Activated naive CD4-positive, alpha-beta T cell treated with anti-CD3 and anti-CD28 coated beads for 36 hours (primary cell): Measurements from ENCODE around the gene WNT5A. TPM values are rescaled to one million over a fixed set of nuclear protein-coding genes. Genes with fewer than 3 reads are reported as not detected.
A peak's percentile ranks its signal among the peaks of the same experiment; 100 is the strongest.

Experiments
- CTCF ChIA-PET: fragments of 350-600 bp; sonication (Branson Sonifier 250); formaldehyde crosslinking; loops from one replicate; lab custom pipeline; 2021; ENCODE audit warnings: antibody characterized with exemption; lab: Charles Lee
- DNase-seq: peaks from one replicate; pipeline ENCODE4 v3.0.0-alpha.2; 2020
- H3K27ac Mint-ChIP-seq: one replicate; pipeline ENCODE4 v1.8.0; 2021; ENCODE audit warnings: mild to moderate bottlenecking, mixed read lengths
- H3K27me3 Mint-ChIP-seq: one replicate; pipeline ENCODE4 v1.8.0; 2021; ENCODE audit warnings: low read depth, mixed read lengths
- H3K36me3 Mint-ChIP-seq: one replicate; pipeline ENCODE4 v1.8.0; 2021; ENCODE audit warnings: low read depth, mixed read lengths
- H3K4me1 Mint-ChIP-seq: one replicate; pipeline ENCODE4 v1.8.0; 2021; ENCODE audit warnings: low read depth, mixed read lengths
- H3K4me3 Mint-ChIP-seq: one replicate; pipeline ENCODE4 v1.8.0; 2021; ENCODE audit warnings: mild to moderate bottlenecking, moderate library complexity, mixed read lengths
- H3K9me3 Mint-ChIP-seq: one replicate; pipeline ENCODE4 v1.8.0; 2021; ENCODE audit warnings: mixed read lengths
- intact Hi-C: fragments of 100-400 bp; cut with micrococcal nuclease; formaldehyde crosslinking; loops from one replicate; pipeline ENCODE4 v1.15.1; 2023
- total RNA-seq, 2 experiments: library from RNA; stranded (reverse); gene quantifications; one replicate each; pipeline ENCODE4 v1.2.3, GENCODE V29; 2021

Gene WNT5A
- total RNA-seq, 2 experiments from 2014 or later = not detected

DNA sequence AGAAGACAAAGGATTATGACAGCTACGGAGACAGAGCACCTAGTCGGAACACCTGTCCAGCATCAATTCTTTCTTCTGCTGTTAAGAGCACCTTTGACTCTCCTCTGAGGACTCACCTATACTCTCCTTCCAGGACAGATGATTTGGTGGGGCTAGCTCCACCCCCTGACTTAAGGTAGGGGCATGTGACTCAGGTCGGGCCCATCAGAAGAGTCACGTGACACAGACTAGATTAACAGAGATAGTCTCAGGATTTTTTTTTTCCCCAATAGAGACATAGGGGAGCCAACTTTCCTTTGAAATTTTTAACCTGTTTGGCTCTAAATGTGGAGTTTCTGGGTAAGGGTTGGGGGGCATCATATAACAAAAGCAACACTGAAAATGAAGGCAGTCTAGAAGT, 11.4 kb upstream of the WNT5A start:
- Mint-ChIP-seq H3K9me3 (peaks cover 4% of the 10 kb centered on the region), H3K4me3 (no peak overlapping the region), H3K27me3 (peaks cover 5% of the 10 kb centered on the region), H3K27ac (no peak overlapping the region), H3K36me3 (no peaks in the 10 kb centered on the region), H3K4me1 (no peaks in the 10 kb centered on the region)
- CTCF ChIA-PET = no interaction called here
- no peak for DNase-seq
- intact Hi-C loops = no loop called here

DNA sequence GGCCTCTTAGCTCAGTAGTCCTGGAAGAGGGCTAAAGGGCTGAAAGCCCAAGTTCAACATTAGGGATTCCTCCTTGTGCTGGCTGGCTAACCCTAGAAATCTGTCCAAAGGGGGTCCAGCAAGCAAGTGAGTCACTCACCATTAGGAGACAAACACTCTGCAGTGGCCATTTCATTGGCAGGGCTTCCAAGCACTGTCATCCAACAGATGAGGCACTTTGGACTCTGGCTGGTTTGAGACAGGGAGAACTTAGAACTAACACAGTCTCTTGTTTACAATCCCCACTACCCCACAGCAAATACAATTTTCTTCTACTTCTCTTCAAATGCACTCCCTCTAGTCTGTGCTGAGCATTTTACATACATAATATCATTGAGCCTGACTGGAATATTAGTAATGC, 10.1 kb upstream of the WNT5A start:
- H3K4me3 Mint-ChIP-seq = no peak overlapping the region
- H3K27ac Mint-ChIP-seq = no peak overlapping the region
- H3K36me3 Mint-ChIP-seq = no peaks in the 10 kb centered on the region
- intact Hi-C loops = no loop called here
- DNase-seq = no peak
- H3K4me1 Mint-ChIP-seq = no peaks in the 10 kb centered on the region
- H3K9me3 Mint-ChIP-seq = peaks cover 4% of the 10 kb centered on the region
- CTCF ChIA-PET = no interaction called here
- H3K27me3 Mint-ChIP-seq = peaks cover 5% of the 10 kb centered on the region

DNA sequence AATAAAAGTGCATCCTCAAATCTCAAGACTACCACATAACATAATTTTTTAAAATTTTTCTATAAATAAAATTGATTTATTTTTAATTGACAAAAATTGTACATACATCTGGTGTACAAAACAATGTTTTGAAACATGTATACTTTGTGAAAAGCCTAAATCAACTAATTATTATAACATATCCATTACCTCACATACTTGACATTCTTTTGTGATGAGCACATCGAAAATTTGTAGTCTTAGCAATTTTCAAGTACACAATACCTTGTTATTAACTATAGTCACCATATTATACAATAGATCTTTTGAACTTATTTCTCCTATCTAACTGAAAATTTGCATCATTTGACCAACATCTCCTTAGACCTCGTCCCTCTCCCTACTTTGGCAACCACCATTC, 7.9 kb upstream of the WNT5A start:
- Mint-ChIP-seq H3K4me1 (no peaks in the 10 kb centered on the region), H3K36me3 (no peaks in the 10 kb centered on the region), H3K27ac (no peak overlapping the region), H3K9me3 (peaks cover 4% of the 10 kb centered on the region), H3K27me3 (peaks cover 14% of the 10 kb centered on the region), H3K4me3 (no peak overlapping the region)
- DNase-seq = no peak
- intact Hi-C loops = no loop called here
- CTCF ChIA-PET = no interaction called here

DNA sequence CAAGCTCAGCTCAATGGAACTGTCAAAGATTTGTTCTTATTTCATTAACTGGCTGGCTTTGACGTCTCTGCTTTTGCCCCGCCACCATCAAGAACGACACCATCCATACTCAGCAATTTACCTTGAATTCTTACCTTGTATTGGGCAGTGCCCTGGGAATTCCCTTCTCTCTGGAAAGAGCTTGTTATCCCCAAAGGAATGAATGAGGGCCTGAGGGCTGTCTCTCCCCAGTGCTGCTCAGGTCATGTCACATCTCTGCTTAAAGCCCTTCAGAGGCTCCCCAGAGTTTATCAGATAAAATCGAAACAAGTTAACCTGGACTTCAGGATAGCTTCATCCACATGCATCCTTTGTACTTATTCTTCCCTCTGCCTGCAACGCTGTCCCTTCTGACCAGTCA, 5.9 kb upstream of the WNT5A start:
- peaks cover 4% of the 10 kb centered on the region for H3K9me3 Mint-ChIP-seq
- CTCF ChIA-PET = no interaction called here
- no peak overlapping the region for H3K4me3 Mint-ChIP-seq
- H3K4me1 Mint-ChIP-seq = peaks cover 5% of the 10 kb centered on the region
- H3K36me3 Mint-ChIP-seq = no peaks in the 10 kb centered on the region
- DNase-seq = no peak
- peaks cover 29% of the 10 kb centered on the region for H3K27me3 Mint-ChIP-seq
- no peak overlapping the region for H3K27ac Mint-ChIP-seq
- intact Hi-C loops = no loop called here

DNA sequence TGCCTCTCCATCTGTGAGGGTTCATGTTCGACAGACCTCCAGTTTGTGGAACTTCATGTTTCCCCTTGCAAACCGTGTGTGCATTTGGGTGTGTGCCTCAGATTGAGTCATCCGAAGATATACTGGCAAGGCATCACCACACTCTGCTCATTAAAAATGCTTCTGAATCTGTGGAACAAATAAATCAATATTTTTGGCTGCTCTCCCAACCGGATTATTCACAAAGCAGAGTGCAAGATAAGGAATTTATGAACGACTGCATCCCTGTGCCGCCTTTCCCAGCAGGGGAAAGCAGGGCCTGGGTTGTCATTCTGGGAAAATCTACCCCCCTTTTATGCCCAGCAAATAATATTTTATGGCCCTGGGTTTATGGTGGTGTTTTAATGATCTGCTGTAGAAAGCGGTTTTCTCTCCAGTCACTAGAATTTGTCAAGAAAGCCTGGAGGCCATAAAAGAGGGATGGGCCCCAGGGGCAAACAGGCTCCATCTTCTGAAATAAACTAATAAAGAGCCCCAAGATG, 4.2 kb upstream of the WNT5A start:
- no peak for DNase-seq
- Mint-ChIP-seq H3K4me1 (peaks cover 13% of the 10 kb centered on the region), H3K27me3 (peaks cover 38% of the 10 kb centered on the region), H3K36me3 (peaks cover 2% of the 10 kb centered on the region), H3K9me3 (peaks cover 4% of the 10 kb centered on the region), H3K27ac (no peak overlapping the region), H3K4me3 (no peak overlapping the region)
- intact Hi-C loops = no loop called here
- CTCF ChIA-PET = no interaction called here

DNA sequence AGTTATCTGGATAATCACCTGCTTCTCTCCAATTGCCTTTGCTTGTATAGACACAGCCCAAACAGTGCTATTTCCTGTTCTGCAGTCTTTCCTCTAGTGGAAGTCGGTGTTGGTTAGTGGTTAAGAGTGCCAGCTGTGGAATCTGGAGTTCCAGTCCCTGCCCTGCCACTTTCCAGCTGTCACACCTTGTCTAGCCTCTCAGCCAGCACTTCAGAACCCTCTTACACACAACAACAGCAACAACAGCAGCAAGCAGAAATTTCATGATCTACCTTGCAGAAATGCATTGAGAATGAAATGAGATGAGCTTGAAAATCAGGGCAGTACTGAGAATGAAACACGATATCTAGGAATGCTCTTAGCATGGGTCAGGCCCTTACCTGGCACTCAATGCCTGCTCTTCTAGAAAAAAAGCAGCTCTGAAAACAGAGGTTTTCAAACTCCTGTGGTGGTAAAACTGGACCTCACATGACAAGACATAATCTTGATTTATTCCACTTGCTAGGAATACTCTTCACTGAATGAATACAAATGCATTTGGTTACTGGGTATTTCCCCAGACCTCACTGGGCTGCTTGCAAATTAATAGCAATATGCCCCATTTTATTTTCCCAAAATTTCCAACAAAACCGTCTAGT, 3.3 kb upstream of the WNT5A start:
- H3K4me1 Mint-ChIP-seq = peaks cover 18% of the 10 kb centered on the region
- intact Hi-C loops = no loop called here
- no peak for DNase-seq
- CTCF ChIA-PET = no interaction called here
- H3K27ac Mint-ChIP-seq = no peak overlapping the region
- H3K27me3 Mint-ChIP-seq = peaks cover 48% of the 10 kb centered on the region
- no peak overlapping the region for H3K4me3 Mint-ChIP-seq
- peaks cover 2% of the 10 kb centered on the region for H3K9me3 Mint-ChIP-seq
- H3K36me3 Mint-ChIP-seq = peaks cover 2% of the 10 kb centered on the region

DNA sequence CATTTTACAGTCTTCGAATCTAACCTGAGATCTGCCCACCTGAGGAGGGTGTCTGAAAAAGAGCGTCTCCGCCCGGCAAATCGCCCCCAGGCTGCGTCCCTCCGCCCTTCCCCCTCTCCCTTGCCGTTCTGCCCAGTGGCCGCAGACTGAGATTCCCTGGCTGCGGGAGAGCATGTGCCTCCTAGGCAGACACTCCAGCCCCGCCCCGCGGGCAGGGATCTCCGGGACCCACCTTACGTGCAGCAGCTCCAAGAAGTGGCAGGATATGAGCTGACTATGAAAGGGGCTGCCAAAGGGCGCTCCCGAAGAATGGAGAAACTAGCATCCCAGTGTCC, 2.7 kb upstream of the WNT5A start:
- Mint-ChIP-seq H3K4me3 (no peak overlapping the region), H3K27me3 (peaks cover 49% of the 10 kb centered on the region), H3K4me1 (peaks cover 22% of the 10 kb centered on the region), H3K9me3 (no peaks in the 10 kb centered on the region), H3K36me3 (peaks cover 2% of the 10 kb centered on the region), H3K27ac (no peak overlapping the region)
- no peak for DNase-seq
- intact Hi-C loops = loop anchor here (5.0 kb wide), 1 partner anchor 637 kb away; no protein-coding TSS in a partner anchor
- CTCF ChIA-PET = no interaction called here

DNA sequence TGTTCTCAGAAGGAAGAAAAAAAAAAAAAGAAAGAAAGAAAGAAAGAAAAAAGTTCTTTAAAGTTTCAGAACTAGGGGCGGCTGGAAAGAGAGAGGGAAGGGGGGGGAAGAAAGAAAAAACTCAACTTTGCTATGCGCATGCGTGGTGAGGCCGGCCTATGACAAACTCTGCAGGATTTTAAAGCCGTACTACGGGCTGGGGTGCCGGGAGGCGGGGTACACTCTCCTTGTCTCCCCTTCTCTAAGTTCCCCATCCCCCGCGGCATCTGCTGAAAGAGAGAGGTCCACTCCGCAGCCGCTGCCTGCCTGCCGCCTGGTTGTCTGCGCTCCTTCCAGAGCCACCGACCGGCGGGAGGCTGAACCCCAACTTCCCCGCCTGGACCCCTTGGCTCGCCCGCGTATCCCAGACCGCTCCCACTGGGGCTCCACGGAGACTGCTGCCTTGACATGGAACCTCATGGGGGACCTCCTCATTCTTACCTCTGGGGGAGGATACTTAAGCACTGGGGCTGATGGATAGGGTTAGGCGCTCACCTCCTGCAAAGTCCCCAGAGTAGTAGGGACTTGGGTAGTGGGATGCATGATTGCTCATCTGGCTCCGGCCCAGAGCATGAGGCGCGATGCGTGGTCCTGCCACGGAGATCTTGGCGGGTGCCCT, 1.4 kb upstream of the WNT5A start:
- CTCF ChIA-PET = no interaction called here
- Mint-ChIP-seq H3K4me1 (peaks cover 24% of the 10 kb centered on the region), H3K4me3 (peak overlapping the region; percentile 46), H3K36me3 (peaks cover 2% of the 10 kb centered on the region), H3K27me3 (peaks cover 62% of the 10 kb centered on the region), H3K9me3 (no peaks in the 10 kb centered on the region), H3K27ac (no peak overlapping the region)
- intact Hi-C loops = loop anchor here (5.0 kb wide), 1 partner anchor 636 kb away; no protein-coding TSS in a partner anchor
- DNase-seq = peak; percentile 32

DNA sequence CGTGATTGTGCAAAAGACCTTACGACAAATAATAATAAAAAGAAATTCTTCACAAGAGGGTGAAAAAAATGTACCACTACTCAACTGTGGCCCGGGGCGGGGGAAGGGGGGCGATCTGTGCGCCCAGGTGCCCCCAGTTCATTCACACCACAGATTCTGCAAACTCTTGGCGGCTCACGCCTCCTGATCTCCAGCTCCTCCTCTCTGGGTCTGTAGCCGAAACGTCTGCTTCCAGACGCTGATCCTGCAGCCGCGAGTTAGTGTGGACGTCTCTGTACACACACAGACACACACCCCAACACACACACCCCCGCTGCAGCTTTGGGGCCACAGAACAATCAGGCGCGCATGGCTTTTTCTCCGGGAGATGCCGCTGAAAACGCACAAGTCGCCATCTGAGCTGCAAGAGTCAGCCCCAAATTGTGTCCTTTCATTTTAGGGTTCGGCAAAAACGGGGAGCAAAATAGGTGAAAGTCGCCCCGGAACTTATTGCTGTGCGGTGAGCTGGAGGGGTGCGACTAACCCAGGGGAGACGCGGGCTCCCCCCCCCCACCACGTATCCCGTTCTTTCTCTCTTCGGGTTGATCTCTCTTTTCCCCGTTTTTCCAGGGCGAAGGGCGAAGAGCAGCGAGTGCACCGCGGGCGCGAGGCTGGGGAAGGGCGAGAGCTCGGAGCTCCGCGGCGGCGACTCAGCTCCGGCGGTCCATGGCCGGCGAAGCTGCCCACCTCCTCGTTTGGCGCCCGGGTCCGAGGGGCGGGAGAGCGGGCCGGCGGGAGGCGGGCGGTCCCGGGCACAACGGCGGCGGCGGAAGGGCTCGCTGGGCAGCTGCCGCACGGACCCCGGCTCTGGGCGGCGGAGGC, 505 bp upstream of the WNT5A start:
- intact Hi-C loops = loop anchor here (5.0 kb wide), 1 partner anchor 635 kb away; no protein-coding TSS in a partner anchor
- CTCF ChIA-PET = interaction anchor here (0.8 kb wide), 1 partner anchor 260 kb away, joined by 3 read pairs; no protein-coding TSS in a partner anchor
- DNase-seq = no peak
- Mint-ChIP-seq H3K4me3 (peak overlapping the region; percentile 66), H3K9me3 (no peaks in the 10 kb centered on the region), H3K36me3 (peaks cover 2% of the 10 kb centered on the region), H3K27me3 (peaks cover 71% of the 10 kb centered on the region), H3K27ac (no peak overlapping the region), H3K4me1 (peaks cover 28% of the 10 kb centered on the region)

DNA sequence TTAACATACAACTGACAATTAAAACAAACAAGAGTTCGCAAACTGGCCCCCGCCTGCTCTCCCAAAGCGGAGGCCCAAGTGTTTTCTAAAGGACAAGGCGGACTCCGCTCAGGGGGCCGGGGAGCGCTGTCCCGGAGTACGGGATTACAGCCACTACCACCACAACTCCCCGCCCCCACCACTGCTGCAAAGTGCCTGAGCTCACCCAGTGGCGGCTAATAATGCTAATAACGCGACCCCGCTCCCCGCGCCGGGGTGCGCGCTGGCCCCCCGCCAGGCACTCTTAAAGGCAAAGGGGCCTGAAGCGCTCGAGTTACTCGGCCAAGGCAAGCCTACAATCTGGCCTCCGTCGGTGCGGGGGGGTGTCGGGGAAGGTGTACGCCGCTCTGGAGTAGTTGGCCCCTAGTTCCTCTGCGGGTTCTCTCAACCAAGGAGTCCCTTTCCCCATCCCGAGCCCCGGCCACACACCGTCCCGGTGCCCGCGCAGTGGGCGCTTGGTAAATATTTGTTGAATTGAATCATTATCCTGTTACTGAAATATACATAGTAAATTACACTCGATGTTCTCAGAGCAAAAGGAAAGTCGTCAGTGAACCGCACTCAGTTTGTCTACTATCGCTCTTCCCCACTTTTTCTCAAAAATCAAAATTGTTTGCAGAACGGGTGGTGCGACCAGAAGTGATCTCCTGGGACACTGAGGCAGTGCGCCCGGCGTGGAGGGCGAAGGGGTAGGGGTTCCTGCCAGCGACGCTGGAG, 827 bp downstream of the WNT5A start:
- intact Hi-C loops = loop anchor here (5.0 kb wide), 1 partner anchor 634 kb away; no protein-coding TSS in a partner anchor
- peak overlapping the region; percentile 13 for H3K4me3 Mint-ChIP-seq
- no peak for DNase-seq
- H3K27ac Mint-ChIP-seq = peak overlapping the region; percentile 12
- CTCF ChIA-PET = no interaction called here
- H3K36me3 Mint-ChIP-seq = peaks cover 2% of the 10 kb centered on the region
- peaks cover 28% of the 10 kb centered on the region for H3K4me1 Mint-ChIP-seq
- peaks cover 77% of the 10 kb centered on the region for H3K27me3 Mint-ChIP-seq
- no peaks in the 10 kb centered on the region for H3K9me3 Mint-ChIP-seq

DNA sequence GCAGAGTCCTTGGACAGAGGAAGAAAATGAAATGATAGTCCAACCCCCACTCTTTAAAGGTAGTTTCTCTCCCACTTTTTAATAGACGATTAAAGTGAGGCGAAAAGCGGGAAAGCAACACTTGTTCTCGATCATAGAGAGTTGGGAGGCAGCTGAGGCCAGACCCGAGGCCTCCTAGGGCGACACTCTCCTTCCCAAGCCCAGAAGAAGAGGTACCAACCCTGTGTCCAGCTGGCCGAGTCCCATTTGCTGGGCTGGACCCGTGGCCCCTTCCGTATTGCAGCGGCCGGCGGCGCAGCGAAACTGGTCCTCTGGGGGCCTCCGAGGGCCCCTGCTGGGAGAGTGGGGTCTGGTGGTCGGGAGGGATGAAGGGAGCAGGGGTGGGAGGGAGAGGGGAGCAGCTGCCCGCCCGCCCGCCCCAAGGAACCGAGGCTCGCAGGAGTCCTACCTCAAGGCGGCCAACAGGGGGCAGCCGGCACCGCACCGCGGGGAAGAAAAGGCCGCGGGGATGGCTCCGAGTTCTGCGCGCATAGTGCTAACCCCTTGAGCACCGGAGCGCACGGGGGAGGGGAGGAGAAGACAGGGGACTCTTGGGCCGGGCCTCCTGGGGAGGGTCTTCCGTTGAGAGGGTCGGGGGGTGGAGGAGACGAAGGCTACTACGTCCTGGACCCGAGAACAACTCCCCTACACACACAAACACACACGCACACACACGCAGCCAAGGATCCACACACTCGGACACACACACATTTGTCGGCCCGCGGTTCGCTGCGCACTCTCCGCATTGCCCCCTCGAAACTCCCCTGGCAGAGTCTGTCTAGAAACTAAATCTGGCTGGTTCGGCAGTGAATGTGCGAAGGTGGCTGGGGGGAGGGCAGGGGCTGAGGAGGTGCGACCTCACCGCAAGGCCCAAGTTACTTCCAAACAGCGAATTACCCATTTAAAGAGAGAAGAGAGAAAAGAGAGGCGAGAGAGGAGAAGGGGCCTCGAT, 2.0 kb downstream of the WNT5A start:
- H3K27ac Mint-ChIP-seq = no peak overlapping the region
- peak; percentile 59 for DNase-seq
- peaks cover 2% of the 10 kb centered on the region for H3K36me3 Mint-ChIP-seq
- intact Hi-C loops = loop anchor here (1.0 to 5.0 kb wide), 6 partner anchors 237 to 962 kb away; no protein-coding TSS in a partner anchor
- CTCF ChIA-PET = no interaction called here
- peaks cover 28% of the 10 kb centered on the region for H3K4me1 Mint-ChIP-seq
- no peak overlapping the region for H3K4me3 Mint-ChIP-seq
- no peaks in the 10 kb centered on the region for H3K9me3 Mint-ChIP-seq
- peaks cover 80% of the 10 kb centered on the region for H3K27me3 Mint-ChIP-seq
